Mammary epithelial cell (primary cell): Measurements from ENCODE around the gene IFNA17.
"Not testable (repeated sequence)": the region's sequence is repeated elsewhere in the genome, so short reads cannot be mapped to it uniquely, and the experiment has no call there.

Experiments
- EZH2 ChIP-seq: IDR thresholded peaks from 2 replicates; pipeline ENCODE4 v1.6.1; 2012; ENCODE audit warnings: low read length, inconsistent platforms, borderline replicate concordance
- TF ChIP-seq, protein P1 (sequence below), 2 donors: IDR thresholded peaks in 1 of 2; conservative IDR thresholded peaks in 1 of 2; 2 replicates each; pipeline ENCODE4 v1.5.1; 2011 to 2012; ENCODE audit warnings: inconsistent platforms in 2 of 2, low read length in 2 of 2, mild to moderate bottlenecking in 2 of 2, control low read depth in 1 of 2, low read depth in 1 of 2; ENCODE audit not compliant: insufficient read depth in 1 of 2; ENCODE audit errors: extremely low read depth in 1 of 2

DNA sequence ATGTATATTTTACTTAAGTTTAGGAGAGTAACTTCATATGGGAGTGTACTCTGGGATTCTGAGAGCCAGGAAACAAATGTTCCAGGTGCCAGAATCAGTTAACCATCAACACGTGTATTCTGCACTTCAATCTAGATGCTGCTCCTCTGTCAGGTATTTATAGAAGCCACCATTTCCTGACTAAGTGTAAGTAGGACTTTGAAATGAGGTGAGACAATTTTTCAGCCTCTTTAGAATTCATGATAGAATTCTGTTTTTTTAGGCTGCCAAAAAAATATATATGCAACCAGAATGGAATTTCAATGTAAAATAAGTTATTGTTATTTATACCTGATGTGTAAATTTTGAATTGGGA is 8.3 kb upstream of the IFNA17 start:
- TF ChIP-seq, protein P1, sequence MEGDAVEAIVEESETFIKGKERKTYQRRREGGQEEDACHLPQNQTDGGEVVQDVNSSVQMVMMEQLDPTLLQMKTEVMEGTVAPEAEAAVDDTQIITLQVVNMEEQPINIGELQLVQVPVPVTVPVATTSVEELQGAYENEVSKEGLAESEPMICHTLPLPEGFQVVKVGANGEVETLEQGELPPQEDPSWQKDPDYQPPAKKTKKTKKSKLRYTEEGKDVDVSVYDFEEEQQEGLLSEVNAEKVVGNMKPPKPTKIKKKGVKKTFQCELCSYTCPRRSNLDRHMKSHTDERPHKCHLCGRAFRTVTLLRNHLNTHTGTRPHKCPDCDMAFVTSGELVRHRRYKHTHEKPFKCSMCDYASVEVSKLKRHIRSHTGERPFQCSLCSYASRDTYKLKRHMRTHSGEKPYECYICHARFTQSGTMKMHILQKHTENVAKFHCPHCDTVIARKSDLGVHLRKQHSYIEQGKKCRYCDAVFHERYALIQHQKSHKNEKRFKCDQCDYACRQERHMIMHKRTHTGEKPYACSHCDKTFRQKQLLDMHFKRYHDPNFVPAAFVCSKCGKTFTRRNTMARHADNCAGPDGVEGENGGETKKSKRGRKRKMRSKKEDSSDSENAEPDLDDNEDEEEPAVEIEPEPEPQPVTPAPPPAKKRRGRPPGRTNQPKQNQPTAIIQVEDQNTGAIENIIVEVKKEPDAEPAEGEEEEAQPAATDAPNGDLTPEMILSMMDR (conservative IDR thresholded peaks at IDR 0.05 in 1 of 2, IDR thresholded peaks at IDR 0.05 in 1 of 2; ENCODE audit: extremely low read depth in 1 of 2, insufficient read depth in 1 of 2, low read depth in 1 of 2, low read length in 2 of 2) = not testable (repeated sequence)
- TF ChIP-seq EZH2 = not testable (repeated sequence)
